ENCODE results near the gene NFILZ.
A peak's percentile ranks its signal among the peaks of the same experiment; 100 is the strongest.

- peak in 2 of 6 experiments; percentile 13 to 31 for TF ChIP-seq CTCF (IDR thresholded peaks at IDR 0.05)
- TF ChIP-seq POLR2AphosphoS5 (IDR thresholded peaks at IDR 0.05) = peak in 1 of 2 donors; percentile 7
- no peak for TF ChIP-seq POLR2A (IDR thresholded peaks at IDR 0.05)
- TF ChIP-seq EP300 (IDR thresholded peaks at IDR 0.05) = no peak
Observed at GRCh38 chr19:8609279-8610040, 21.0 kb upstream of the NFILZ start.
